ENCODE measurements around the gene ZNF775. TPM values are rescaled to one million over a fixed set of nuclear protein-coding genes. Genes with fewer than 3 reads are reported as not detected.

Gene ZNF775
- total RNA-seq, 1 experiment from 2014 or later, result 3.4 TPM

GRCh38 chr7:150390205-150390604, 11.1 kb downstream of the ZNF775 start:
- peaks cover 8% of the 10 kb centered on the region; the same call in 1 of the 2 replicates for H3F3A ChIP-seq (ENCODE audit: insufficient read depth, low read depth)
- TF ChIP-seq, protein P1, sequence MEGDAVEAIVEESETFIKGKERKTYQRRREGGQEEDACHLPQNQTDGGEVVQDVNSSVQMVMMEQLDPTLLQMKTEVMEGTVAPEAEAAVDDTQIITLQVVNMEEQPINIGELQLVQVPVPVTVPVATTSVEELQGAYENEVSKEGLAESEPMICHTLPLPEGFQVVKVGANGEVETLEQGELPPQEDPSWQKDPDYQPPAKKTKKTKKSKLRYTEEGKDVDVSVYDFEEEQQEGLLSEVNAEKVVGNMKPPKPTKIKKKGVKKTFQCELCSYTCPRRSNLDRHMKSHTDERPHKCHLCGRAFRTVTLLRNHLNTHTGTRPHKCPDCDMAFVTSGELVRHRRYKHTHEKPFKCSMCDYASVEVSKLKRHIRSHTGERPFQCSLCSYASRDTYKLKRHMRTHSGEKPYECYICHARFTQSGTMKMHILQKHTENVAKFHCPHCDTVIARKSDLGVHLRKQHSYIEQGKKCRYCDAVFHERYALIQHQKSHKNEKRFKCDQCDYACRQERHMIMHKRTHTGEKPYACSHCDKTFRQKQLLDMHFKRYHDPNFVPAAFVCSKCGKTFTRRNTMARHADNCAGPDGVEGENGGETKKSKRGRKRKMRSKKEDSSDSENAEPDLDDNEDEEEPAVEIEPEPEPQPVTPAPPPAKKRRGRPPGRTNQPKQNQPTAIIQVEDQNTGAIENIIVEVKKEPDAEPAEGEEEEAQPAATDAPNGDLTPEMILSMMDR (conservative IDR thresholded peaks at IDR 0.05), result no peak
- no peak for TF ChIP-seq EZH2 (IDR thresholded peaks at IDR 0.05; ENCODE audit: low read depth)

DNA sequence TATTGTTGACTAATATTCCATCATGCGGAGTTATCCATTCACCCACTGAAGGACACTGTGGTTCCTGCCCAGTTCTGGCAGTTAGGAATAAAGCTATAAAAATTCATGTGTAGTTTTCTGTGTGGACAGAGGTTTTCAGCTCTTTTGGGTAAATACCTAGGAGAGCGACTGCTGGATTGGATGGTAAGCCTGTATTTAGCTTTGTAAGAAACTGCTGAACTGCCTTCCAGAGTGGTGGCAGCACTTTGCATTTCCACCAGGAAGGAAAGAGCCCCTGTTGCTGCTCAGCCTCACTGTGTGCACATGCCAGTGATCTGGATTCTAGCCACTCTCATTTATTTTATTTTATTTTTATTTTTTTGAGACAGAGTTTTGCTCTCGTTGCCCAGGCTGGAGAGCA, 14.2 kb downstream of the ZNF775 start:
- H2AFZ ChIP-seq, result no peak overlapping the region
- no peaks in the 10 kb centered on the region for H3K36me3 ChIP-seq (ENCODE audit: low read depth)
- H3K9me3 ChIP-seq (ENCODE audit: insufficient read depth, low read depth), result no peaks in the 10 kb centered on the region
- H3K27me3 ChIP-seq (ENCODE audit: insufficient read depth, low read depth), result no peaks in the 10 kb centered on the region
- H4K20me1 ChIP-seq (ENCODE audit: insufficient read depth), result no peaks in the 10 kb centered on the region
- no peak overlapping the region for H3K4me2 ChIP-seq
- H3K4me3 ChIP-seq, result no peak overlapping the region
- H3K27ac ChIP-seq, result no peak overlapping the region
- CTCF ChIA-PET, result no interaction called here
- H3K79me2 ChIP-seq (ENCODE audit: low read depth), result no peaks in the 10 kb centered on the region
- DNase-seq, result no peak
- H3K9me2 ChIP-seq (ENCODE audit: insufficient read depth), result no peaks in the 10 kb centered on the region
- peaks cover 2% of the 10 kb centered on the region for H3K4me1 ChIP-seq (replicated peaks; ENCODE audit: insufficient read depth)
- BruUV-seq (replicated peaks), result no TSS peak
- TF ChIP-seq, protein P1 (conservative IDR thresholded peaks at IDR 0.05), result no peak
- TF ChIP-seq EZH2 (IDR thresholded peaks at IDR 0.05; ENCODE audit: low read depth), result no peak
- intact Hi-C loops (cut with micrococcal nuclease; ENCODE audit: unreplicated experiment), result no loop called here
- H3F3A ChIP-seq (ENCODE audit: insufficient read depth, low read depth), result peaks cover 8% of the 10 kb centered on the region; the same call in 1 of the 2 replicates
- POLR2A ChIA-PET (ENCODE audit: unreplicated experiment), result no interaction called here

More at GRCh38 chr7:150390205-150390604, 11.1 kb downstream of the ZNF775 start:
- no TSS peak for BruUV-seq (replicated peaks)
- H2AFZ ChIP-seq, result no peak overlapping the region
- no peaks in the 10 kb centered on the region for H3K27me3 ChIP-seq (ENCODE audit: insufficient read depth, low read depth)
- POLR2A ChIA-PET (ENCODE audit: unreplicated experiment), result no interaction called here
- no peak overlapping the region for H3K4me2 ChIP-seq
- H3K79me2 ChIP-seq (ENCODE audit: low read depth), result no peaks in the 10 kb centered on the region
- H3K9me3 ChIP-seq (ENCODE audit: insufficient read depth, low read depth), result no peaks in the 10 kb centered on the region
- CTCF ChIA-PET, result no interaction called here
- H3K9me2 ChIP-seq (ENCODE audit: insufficient read depth), result no peaks in the 10 kb centered on the region
- DNase-seq, result no peak
- no peak overlapping the region for H3K4me3 ChIP-seq
- no peaks in the 10 kb centered on the region for H3K4me1 ChIP-seq (replicated peaks; ENCODE audit: insufficient read depth)
- no peak overlapping the region for H3K27ac ChIP-seq
- H3K36me3 ChIP-seq (ENCODE audit: low read depth), result no peaks in the 10 kb centered on the region
- intact Hi-C loops (cut with micrococcal nuclease; ENCODE audit: unreplicated experiment), result no loop called here
- H4K20me1 ChIP-seq (ENCODE audit: insufficient read depth), result no peaks in the 10 kb centered on the region

DNA sequence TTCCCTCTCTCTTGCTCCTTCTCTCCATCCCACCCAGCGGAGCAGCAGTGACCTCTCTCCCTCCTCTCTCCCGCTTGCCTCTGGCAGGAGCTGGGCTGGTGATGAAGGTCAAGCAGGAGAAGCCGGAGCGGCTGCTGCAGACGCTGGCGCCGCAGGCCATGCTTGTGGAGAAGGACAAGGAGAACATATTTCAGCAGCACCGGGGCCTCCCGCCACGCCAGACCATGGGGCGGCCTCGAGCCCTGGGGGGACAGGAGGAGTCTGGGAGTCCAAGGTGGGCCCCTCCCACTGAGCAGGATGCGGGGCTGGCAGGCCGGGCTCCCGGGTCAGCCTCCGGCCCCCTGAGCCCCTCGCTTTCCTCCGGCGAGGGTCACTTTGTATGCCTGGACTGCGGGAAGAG, 17.3 kb downstream of the ZNF775 start:
- Histone ChIP-seq H3K79me2 (ENCODE audit: low read depth) (no peaks in the 10 kb centered on the region), H3K4me1 (replicated peaks; ENCODE audit: insufficient read depth) (peaks cover 33% of the 10 kb centered on the region), H4K20me1 (ENCODE audit: insufficient read depth) (no peaks in the 10 kb centered on the region), H2AFZ (no peak overlapping the region), H3F3A (ENCODE audit: insufficient read depth, low read depth) (peaks cover 22% of the 10 kb centered on the region), H3K4me3 (no peak overlapping the region), H3K9me2 (ENCODE audit: insufficient read depth) (no peaks in the 10 kb centered on the region), H3K36me3 (ENCODE audit: low read depth) (no peaks in the 10 kb centered on the region), H3K27ac (no peak overlapping the region), H3K9me3 (ENCODE audit: insufficient read depth, low read depth) (no peaks in the 10 kb centered on the region), H3K27me3 (ENCODE audit: insufficient read depth, low read depth) (no peaks in the 10 kb centered on the region), H3K4me2 (no peak overlapping the region)
- TF ChIP-seq, protein P1 (conservative IDR thresholded peaks at IDR 0.05), result no peak
- TF ChIP-seq EZH2 (IDR thresholded peaks at IDR 0.05; ENCODE audit: low read depth), result no peak
- intact Hi-C loops (cut with micrococcal nuclease; ENCODE audit: unreplicated experiment), result no loop called here
- no TSS peak for BruUV-seq (replicated peaks)
- POLR2A ChIA-PET (ENCODE audit: unreplicated experiment), result no interaction called here
- DNase-seq, result no peak
- CTCF ChIA-PET, result no interaction called here
